Activated T-cell treated with anti-CD3 and anti-CD28 coated beads, Interleukin-2, amount 50 U/mL, for 1 hour (primary cell): ENCODE measurements around the gene CYP27C1.
"Not testable (repeated sequence)": the region's sequence is repeated elsewhere in the genome, so short reads cannot be mapped to it uniquely, and the experiment has no call there.

Experiments
- DNase-seq: peaks from one replicate; pipeline ENCODE4 v3.0.0-alpha.2; 2020

The CYP27C1 gene

DNA sequence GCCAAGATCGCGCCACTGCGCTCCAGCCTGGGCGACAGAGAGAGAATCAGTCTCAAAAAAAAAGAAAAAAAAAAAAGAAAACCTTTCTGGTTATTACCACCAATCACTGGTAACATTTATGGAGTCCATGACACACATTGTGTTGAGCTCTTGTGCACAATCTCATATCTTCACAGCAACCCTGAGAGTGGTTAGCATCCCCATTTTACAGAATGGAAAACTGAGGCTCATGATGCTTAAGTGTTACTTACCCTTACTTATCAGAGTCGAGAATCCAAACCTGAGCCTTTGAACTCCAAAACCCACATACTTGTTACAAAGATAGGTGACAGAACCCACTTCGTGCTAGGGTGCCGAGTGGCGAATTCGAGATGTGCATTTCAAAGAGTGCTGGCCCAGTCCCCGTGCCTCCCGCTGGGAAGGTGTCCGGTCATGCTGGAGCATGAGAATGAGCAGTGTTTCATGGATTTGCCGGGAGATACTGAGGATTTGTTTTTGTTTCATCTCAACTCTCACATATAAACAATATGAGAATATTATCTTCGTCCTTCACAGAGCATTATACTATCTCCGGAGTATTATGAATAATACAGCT is 50.9 kb downstream of the CYP27C1 start:
- DNase-seq: no peak

DNA sequence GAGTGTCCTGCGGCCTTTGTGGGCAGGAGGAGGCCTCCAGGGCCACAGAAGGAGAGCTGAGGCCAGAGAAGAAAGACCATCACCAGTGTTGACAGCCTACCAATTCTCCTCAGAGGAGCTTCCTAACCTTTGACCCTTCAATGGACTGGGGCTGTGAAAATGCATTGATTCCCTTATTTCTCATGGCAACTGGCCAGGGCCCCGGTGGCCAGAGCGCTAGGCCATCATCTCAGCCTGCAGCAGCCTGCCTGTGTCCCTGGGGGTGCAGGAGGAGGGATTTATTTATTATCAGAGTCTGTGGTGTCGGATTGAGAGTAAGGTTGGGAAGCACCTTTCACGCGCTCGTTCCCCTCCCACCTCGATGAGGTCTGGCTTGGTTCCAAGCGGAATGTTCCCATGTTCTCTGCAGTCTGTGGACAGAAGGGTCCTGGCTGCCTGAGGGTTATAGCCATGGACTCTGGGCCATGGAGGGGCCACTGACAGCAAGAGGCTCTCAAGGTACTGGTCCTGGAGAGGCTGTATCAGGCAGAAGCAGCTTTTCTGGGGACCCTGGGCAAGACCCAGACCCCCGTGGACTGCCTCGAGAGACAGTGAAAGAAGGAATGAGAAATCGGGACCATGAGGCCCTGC is 53.8 kb downstream of the CYP27C1 start:
- no peak for DNase-seq

DNA sequence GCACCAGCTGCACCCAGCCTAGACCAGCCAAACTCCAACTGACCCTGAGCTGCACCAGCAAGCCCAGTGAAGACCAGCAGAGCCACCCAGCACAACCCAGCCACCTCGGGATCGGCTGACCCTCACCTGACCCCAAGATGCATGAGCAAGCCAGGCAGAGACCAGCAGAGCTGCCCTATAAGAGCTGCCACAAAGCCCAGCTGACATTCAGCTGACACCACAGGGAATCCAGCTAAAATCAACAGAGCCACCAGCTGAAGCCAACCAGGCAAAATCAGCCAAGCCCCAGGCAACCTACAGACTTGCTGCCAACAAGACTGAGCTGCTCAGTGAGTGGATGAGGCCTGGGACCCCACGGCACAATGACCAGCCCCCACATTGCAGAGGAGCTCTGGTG is 54.6 kb downstream of the CYP27C1 start:
- no peak for DNase-seq

GRCh38 chr2:127164761-127165538 is 55.1 kb downstream of the CYP27C1 start:
- no peak for DNase-seq

DNA sequence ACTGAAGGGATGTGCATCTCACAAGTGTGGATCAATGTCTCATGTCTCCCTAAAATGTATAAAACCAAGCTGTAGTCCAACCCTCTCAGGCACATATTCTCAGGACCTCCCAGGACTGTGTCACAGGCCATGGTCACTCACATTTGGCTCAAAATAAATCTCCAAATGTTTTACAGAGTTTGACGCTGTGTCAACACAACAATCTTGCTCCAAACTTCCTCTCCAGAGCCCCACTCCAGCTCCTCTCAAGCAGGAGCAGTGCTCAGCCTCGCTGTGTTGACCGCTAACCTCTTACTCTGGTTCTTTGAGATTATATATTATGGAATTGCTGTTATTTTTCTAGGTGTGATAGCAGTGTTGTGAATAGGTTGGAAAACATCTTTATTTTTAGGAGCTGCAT is 56.2 kb downstream of the CYP27C1 start:
- no peak for DNase-seq

DNA sequence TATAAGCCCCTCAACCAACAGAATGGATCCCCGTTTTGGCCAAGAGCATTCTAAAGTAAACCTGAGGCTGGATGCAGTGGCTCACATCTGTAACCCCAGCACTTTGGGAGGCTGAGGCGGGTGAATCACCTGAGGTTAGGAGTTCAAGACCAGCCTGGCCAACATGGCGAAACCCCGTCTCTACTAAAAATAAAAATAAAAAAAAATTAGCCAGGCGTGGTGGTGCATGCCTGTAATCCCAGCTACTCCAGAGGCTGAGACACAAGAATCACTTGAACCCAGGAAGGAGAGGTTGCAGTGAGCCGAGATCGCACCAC is 57.1 kb downstream of the CYP27C1 start:
- DNase-seq: not testable (repeated sequence)

GRCh38 chr2:127162261-127163089 is 57.6 kb downstream of the CYP27C1 start:
- no peak for DNase-seq

DNA sequence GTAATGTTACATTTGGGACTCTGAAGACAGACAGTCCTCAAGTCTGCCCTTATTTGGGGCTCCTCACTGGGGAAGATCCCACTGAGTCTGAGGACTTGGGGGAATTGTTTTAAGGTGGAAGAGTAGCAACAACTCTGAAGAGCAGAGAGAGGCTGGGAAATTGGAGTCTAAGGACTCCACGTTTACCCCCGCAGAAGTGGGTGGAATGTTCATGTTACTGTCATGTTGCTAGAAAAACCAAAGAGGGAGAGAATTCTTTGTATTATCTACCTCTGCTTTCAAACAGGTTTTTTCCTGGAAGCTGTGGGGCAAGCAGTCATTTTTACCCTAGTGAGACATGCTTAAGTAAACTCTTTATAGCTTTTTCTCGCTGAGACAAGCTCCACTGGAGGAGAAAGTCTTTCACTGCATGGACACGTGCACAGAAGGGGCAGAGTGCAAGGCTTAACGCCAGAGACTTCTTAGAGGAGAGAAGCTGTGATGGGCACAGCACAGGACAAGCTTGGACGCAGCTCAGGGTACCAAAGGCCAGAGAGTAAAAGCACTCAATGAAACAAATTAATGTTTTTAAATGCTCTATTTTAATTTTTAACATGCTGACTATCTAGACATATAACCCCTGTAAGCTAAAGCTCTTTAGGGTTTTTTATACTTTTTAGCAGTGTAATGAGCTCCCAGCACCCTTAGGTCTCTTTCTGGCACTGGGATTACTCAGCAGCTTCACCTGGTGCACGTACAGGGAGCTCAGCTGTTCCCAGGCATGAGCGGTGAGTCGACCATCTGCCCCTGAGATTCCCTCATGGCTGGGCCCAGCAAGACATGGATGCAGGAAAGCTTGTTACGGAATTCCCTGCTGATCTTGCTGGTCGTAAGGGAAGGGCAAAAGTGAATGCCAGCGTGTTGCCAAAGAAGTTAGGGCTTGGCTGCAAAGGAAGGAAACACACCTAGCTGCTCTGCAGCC is 58.6 kb downstream of the CYP27C1 start:
- no peak for DNase-seq

DNA sequence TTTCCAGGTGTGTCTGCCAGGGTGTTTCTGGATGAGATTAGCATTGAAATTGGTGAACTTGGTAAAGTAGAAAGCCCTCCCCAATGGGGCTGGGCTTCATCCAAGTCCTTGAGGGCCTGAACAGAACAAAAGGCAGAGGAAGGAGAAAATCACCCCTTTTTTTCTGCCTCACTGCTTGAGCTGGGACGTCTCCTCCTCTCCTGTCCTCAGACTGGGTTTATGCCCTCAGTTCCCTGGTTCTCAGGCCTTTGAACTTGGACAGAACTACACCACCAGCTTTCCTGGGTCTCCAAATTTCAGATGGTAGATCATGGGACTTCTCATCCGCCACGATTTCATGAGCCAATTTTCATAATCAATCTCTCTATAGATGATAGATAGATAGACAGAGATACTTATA is 59.4 kb downstream of the CYP27C1 start:
- no peak for DNase-seq

DNA sequence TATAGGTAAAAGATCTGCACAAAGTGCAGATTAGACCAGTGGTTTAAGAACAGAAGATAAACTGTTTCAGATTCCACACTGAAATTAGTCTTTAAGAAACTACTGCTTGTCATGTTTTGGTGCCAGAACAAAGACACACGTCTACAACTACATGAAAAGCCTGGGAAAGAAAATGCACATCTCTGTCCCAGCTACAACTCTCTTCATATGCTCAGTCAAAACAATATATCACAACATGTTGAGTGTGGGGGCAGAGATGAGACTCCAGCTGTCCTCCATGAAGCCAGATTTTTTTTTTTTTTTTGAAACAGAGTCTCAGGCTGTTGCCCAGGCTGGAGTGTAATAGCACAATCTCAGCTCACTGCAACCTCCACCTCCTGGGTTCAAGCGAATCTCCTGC is 60.6 kb downstream of the CYP27C1 start:
- no peak for DNase-seq

DNA sequence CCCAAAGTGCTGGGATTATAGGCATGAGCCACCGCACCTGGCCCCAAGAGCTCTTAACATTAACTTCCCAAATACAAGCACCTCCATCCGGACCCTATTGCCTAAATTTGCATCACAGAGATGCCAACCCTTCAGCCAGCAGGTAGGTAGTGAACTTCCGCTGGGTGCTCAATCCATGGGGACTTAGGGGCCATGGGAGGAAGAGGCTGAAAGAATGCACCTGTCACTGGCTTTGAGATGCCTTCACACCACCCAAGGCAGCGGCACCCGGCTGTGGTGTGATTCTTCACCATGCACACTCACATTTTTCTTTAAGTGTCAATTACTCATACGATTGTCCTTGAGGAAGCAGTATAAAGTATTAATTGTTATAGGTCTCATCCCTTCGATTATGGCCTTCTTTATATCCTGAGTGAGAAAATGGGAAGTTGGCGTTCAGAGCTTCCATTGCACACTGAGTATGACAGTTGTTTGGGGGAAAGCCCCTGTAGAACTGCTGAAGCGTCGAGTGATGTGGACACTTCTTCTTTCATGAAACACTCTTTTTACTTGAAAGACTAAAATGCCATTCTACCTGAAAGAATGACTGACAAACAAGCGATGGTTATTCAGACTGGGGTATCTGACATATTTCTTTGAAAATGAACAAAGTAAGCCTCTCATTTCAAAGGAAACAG is 61.3 kb downstream of the CYP27C1 start:
- no peak for DNase-seq

DNA sequence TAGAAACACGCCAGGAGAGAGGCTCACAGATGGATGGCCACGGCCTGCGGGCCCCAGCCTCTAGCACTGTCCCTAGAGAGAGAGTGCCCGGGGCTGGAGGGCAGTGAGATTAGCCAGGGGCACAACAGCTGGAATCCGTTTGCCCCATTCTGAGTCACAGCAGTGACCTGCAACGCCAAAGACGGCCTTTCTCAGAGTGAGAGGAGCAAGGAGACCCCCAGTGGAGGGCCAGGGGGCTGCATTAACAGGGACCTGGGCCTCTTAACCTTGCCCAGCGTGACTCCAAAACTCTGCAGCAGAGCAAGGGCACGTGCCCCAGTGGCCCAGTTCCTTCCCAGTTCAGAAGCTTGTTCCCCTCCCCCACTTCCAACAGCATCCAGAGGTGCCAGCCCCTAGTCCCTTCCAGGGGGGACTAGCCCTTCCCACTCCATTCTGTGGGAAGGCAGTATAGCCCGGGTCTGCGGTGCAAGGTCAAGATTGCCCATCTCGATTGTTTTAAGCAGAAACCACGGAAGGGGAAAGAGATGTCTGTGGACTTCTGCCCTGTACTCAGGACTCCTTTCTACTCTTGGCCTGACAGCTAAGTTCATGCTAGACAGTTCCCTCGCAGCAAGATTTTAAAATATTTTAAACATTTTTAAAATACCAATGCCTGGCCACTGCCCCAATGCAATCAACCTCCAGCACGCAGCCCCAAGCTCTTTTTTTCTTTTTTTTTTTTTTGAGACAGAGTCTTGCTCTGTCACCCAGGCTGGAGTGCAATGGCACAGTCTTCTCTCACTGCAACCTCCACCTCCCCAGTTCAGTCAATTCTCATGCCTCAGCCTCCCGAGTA is 62.2 kb downstream of the CYP27C1 start:
- no peak for DNase-seq

- no peak for DNase-seq
Observed at GRCh38 chr2:127157114-127157513, 63.0 kb downstream of the CYP27C1 start.

GRCh38 chr2:127155947-127156346 is 64.2 kb downstream of the CYP27C1 start:
- no peak for DNase-seq

- no peak for DNase-seq
Observed at GRCh38 chr2:127155028-127155581, 65.0 kb downstream of the CYP27C1 start.

DNA sequence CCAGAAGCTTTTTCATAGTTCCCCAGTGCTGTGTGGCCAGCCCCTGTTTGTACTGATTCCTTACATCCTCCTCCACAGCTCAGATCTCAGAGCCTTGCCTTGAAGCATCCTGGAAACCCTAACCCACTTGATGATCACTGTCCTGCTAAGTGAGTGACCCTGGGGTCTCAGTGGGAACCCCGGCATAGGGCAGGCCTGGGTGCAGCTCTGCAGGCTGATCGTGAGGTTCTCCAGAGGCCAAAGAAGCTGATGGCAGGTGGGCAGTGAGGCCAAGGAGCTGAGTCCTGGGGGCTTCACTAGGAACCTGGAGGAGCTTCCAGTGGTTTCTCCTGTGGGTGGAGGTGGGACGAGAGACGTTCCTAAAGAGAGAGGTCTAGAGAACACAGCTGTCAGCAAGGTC is 65.7 kb downstream of the CYP27C1 start:
- DNase-seq: no peak

DNA sequence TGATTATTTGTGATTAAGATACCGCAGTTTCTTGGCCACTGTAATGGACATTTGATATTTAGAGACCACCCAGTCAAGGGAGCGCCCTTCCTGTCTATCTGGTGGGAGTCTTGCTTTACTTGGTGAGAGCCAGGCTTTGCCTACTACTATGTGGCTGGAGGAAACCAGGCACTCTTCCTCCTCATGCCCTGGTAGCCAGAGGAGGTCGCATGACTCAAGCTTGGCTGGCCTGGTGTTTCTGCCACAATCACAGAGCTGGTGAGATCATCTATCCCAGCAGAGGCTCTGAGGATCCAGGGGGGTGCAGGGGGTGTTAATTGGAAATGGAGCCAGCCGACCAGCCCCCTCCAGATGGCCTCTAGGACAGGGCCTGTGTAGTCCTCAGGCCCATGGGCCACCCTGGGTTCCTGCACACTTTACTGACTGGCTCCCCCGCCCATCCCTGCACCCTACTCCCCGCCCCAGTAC is 66.4 kb downstream of the CYP27C1 start:
- no peak for DNase-seq

DNA sequence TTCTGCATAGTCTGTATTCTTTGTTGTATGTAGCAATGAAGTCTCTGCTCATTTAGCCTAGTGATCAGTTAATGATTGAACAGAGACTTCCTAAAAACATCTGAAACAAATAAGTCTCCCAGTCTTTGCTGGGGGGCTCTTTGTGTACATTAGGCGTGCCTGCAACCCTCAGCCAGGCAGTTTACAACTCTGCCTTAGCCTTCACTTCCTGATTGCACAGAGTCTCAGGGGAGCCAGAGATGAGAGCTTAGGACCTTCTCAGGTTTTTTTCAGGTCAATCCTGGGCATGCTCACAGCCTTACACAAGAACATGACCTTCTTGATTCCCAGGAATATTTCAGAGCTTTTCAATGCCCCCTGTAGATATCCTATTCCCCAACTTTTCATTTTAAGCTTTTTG is 69.1 kb downstream of the CYP27C1 start:
- no peak for DNase-seq

DNA sequence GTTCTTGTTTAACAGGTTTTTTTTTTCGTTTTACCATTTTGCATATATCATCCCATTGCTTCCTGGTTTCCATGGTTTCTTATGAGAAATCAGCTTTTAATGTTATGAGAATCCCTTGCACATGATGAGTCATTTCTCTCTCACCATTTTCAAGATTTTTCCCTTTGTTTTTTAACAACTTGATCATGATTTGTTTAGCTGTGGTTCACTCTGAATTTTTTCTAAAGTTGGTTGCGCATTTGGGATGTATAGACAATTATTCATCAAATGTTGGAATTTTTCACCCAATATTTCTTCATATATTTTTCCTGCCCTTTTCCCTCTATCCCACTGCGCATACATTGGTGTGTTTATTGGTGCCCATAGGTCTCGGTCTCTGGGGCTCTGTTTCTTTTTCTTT is 70.7 kb downstream of the CYP27C1 start:
- DNase-seq: no peak

- DNase-seq: no peak
Observed at GRCh38 chr2:127146820-127147502, 73.1 kb downstream of the CYP27C1 start.
